NCI-H748 treated with DMSO at 0.1 percent for 48 hours (cell line): ENCODE results near the gene SAMD4B.

ENCODE experiments used
- DNase-seq: peaks from one replicate; lab custom pipeline; 2025; lab: John Stamatoyannopoulos, UW

SAMD4B gene

DNA sequence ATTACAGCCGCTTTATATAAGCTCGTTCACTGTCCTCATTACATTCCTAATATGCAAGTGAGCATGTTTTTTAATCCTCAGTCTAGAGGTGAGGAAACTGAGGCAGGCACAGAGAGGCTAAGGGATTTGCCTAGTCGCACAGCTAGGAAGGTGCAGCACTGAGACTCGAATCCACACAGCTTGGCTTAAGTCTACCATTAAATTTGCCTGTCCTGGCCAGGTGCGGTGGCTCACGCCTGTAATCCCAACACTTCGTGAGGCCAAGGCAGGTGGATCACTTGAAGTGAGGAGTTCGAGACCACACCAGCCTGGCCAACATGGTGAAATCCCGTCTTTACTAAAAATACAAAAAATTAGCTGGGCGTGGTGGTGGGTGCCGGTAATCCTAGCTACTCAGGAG, 85.5 kb downstream of the SAMD4B start:
- DNase-seq = no peak

DNA sequence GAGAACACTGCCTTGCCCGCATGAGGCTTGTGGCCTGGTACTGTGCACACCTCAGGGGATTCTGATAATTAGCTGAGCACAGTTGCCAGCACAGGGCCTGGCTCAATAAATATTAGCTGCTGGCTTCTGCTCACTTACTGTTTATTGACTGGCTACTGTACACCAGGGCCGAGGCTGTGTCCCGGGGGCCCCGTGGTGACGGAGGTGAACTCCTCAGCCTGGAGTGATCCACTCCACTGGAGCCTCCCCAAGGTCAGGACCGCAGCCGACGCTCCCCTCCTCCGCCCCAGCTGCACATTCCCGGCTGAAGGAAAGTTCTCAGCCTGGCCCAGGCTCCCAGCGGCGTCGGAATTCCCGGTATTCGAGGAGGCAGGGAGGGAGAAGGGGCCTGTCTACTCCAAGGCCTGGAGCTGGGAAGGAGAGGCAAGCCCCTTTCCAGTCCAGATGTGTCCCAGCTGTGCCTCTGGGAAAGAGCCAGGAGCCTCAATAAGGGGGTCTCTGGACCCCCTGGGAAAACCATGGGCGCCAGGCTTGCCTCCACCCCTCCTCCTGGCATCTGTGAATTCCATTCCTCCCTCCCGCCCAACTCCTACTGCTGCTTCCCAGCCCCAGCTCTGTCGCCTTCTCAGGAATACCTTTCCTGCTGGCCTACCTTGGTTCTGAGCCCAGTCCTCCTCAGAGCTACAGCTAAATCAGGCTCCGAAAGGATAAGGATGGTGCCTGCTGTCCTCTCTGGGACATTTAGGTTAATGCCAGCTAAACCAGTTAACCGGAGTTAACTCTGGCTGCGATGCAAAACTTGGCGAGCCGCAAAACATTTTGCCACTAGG, 86.3 kb downstream of the SAMD4B start:
- no peak for DNase-seq

DNA sequence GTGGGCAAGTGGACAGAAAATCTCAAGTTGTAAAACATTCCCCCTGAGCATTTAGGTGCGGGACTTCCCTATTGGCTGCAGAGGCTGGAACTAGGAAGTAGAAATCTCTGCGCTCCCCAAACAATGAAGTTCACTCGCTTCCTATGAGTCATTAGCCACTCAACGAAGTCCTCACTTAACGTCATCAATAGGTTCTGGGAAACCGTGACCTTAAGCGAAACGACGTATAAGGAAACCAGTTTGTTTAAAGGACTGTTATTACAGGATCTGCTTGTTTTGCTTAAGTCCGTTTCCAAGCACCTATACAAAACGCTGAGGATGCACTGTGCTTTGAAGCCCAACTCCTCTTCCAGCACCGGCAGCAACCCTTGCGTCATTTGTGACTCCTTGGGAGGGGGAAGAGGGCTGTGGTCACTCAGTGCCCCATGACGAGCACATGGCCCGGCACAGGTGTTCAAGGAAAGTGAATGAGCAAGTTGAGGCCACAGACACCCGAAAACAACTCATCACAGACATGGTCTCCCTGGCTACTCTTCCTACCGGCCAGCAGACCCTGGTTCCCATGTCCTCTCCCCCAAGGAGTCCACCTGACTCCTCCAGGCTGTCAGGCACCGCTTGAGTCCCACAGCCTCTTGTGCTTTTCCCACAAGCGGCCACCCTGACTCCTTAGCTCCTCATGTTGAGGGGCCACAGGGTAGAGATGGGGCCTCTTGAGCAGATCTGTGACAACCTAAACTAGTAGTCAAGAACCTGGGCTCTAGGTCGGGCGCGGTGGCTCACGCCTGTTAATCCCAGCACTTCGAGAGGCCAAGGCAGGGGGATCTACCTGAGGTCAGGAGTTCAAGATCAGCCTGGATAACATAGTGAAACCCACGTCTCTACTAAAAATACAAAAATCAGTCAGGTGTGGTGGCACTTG, 88.7 kb downstream of the SAMD4B start:
- no peak for DNase-seq

DNA sequence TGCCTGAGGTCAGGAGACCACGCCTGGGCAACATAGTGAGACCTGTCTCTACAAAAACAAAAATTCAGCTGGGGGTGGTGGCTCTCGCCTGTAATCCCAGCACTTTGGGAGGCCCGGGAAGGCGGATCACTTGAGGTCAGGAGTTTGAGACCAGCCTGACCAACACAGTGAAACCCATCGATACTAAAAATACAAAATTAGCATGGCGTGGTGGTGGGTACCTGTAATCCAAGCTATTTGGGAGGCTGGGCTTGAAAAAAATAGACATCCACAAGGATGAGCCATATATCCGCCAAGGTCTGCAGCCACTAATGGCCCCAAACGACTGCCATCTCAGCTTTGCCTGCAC, 90.4 kb downstream of the SAMD4B start:
- DNase-seq = no peak

DNA sequence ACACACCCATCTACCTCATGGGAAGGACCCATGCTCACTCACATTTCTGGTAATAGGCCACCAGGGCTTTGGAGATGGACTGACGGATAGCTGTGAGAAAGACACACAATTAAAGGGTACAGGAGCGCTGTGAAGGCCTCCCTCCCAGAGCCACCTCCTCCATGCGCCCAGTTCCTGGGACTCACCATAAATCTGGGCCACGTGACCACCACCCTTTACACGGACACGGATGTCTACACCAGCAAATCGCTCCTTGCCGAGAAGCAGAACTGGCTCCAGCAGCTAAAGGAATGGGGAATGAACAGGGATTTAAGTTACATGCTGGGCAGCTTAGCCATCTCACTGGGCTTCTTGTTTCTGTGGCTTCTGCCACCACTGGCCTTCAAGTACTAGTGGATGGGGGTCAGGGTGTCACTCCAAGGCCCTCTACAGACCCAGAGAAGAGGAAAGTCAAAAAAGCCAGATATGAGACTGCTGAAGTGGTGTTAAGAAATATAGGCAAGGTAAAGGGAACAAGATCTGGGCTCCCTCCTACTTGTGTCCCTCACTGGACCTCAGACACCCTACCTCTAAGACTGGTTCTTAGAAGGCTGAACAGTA, 91.4 kb downstream of the SAMD4B start:
- no peak for DNase-seq

DNA sequence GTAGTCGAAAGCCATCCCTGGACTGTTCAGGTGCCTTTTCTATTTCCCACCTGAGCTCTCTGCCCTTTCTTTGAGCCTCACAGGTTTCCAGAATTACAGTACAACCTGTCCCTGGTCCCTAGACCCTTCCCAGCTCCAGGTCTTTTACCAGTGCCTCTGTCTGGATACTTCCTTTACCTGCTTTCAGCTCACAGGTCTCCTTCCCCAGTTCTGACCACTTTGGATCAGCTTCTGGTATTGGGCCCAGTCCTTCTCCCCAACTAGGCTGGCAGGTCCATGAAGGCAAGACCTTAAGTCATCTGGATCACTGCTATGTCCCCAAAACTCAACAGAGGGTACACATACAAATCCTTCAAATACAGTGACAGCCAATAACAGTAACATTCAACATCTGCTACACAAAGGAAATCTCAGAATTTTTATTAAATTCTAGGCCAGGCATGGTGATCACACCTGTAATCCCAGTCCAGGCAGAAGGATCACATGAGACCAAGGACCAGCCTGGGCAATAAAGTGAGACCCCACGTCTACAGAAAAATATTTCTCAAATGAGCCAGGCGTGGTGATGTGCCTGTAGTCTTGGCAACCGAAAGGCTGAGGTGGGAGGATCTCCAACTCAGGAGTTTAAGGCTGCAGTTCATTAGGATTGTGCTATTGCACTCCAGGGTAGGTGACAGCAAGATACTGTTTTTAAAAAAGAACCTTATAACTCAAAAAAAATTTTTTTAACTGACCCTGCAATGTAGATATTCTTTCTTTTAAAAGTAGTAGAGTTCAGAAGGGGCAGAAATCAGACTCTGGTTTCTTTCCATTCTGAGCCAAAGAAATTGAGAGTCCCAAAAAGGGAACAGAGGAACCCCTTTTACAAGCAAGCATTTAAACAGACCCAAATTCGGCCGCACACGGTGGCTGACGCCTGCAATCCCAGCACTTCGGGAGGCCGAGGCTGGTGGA, 92.2 kb downstream of the SAMD4B start:
- no peak for DNase-seq
